ENCODE results near the gene KIF16B. TPM values are rescaled to one million over a fixed set of nuclear protein-coding genes. Genes with fewer than 3 reads are reported as not detected.

Gene KIF16B
- total and polyA plus RNA-seq, 2 experiments from 2014 or later = 6.5 to 11.1 TPM

DNA sequence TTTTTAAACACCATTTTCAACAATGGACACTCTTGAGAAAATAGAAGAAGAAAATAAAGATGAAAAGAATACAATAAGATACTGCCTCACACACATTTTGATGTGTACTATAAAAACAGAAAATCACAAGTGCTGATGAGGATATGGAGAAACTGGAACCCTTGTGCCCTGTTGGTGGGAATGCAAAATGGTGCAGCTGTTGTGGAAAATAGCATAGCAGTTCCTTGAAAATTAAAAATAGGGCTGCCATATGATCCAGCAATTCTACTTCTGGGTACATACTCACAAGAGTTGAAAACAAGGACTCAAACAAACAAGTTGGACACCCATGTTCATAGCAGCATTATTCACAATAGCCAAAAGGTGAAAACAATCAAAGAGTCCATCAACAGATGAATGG, 173.0 kb downstream of the KIF16B start:
- Mint-ChIP-seq H3K4me3 (no peak overlapping the region), H3K9me3 (no peaks in the 10 kb centered on the region), H3K27ac (no peak overlapping the region), H3K36me3 (ENCODE audit: low read depth) (peaks cover 29% of the 10 kb centered on the region), H3K27me3 (ENCODE audit: insufficient read depth, low read depth, poor library complexity) (peaks cover 5% of the 10 kb centered on the region), H3K4me1 (peaks cover 9% of the 10 kb centered on the region)
- DNase-seq (ENCODE audit: low spot score) = no peak
- H3F3A ChIP-seq (replicated peaks; ENCODE audit: low read depth) = no peaks in the 10 kb centered on the region
- H3K27me3 ChIP-seq (ENCODE audit: insufficient read depth) = no peaks in the 10 kb centered on the region
- H4K20me1 ChIP-seq (replicated peaks; ENCODE audit: insufficient read depth) = no peaks in the 10 kb centered on the region
- no peak overlapping the region for H2AFZ ChIP-seq
- no peaks in the 10 kb centered on the region for H3K79me2 ChIP-seq (replicated peaks; ENCODE audit: insufficient read depth)
- no peak overlapping the region for H3K4me2 ChIP-seq
- no peak overlapping the region for H3K4me3 ChIP-seq
- H3K9me2 ChIP-seq (ENCODE audit: insufficient read depth) = peaks cover 17% of the 10 kb centered on the region; the same call in 1 of the 2 replicates
- no peak for ATAC-seq
- TF ChIP-seq JUNB (IDR thresholded peaks at IDR 0.05; ENCODE audit: unreplicated experiment) (no peak), CREB1 (CRISPR knock-in tag; IDR thresholded peaks at IDR 0.05; ENCODE audit: low read depth) (no peak)
- TF ChIP-seq, protein P1, sequence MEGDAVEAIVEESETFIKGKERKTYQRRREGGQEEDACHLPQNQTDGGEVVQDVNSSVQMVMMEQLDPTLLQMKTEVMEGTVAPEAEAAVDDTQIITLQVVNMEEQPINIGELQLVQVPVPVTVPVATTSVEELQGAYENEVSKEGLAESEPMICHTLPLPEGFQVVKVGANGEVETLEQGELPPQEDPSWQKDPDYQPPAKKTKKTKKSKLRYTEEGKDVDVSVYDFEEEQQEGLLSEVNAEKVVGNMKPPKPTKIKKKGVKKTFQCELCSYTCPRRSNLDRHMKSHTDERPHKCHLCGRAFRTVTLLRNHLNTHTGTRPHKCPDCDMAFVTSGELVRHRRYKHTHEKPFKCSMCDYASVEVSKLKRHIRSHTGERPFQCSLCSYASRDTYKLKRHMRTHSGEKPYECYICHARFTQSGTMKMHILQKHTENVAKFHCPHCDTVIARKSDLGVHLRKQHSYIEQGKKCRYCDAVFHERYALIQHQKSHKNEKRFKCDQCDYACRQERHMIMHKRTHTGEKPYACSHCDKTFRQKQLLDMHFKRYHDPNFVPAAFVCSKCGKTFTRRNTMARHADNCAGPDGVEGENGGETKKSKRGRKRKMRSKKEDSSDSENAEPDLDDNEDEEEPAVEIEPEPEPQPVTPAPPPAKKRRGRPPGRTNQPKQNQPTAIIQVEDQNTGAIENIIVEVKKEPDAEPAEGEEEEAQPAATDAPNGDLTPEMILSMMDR (conservative IDR thresholded peaks at IDR 0.05; ENCODE audit: low read depth in 2 of 2) = no peak
- H3K27ac ChIP-seq (ENCODE audit: low read depth) = no peak overlapping the region
- H3K36me3 ChIP-seq (ENCODE audit: insufficient read depth) = no peaks in the 10 kb centered on the region
- H3K4me1 ChIP-seq (ENCODE audit: insufficient read depth) = peaks cover 6% of the 10 kb centered on the region; the same call in 1 of the 2 replicates

DNA sequence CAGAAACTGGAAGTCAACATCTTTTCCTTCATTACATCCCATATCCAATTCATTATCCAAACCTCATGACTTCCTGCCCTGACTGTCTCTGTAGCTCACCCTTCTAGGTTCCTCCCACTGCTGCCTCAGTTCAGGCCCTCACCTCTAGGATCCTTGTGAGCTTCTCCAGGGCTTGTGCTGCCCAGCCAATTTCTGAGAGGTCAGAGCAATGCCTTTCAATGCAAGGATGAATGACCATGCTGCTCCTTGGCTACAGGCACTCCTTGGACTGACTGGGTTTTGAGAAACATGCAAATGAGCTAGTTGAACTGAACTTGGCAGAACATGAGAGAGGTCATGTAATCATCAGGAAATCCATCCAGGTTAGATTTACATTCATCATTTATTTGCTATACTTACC, 173.4 kb downstream of the KIF16B start:
- Histone ChIP-seq H2AFZ (no peak overlapping the region), H3K9me2 (ENCODE audit: insufficient read depth) (peaks cover 18% of the 10 kb centered on the region; the same call in 1 of the 2 replicates), H3K79me2 (replicated peaks; ENCODE audit: insufficient read depth) (no peaks in the 10 kb centered on the region), H3F3A (replicated peaks; ENCODE audit: low read depth) (no peaks in the 10 kb centered on the region), H3K4me3 (no peak overlapping the region), H3K4me1 (ENCODE audit: insufficient read depth) (peaks cover 6% of the 10 kb centered on the region; the same call in 1 of the 2 replicates), H3K27ac (ENCODE audit: low read depth) (no peak overlapping the region), H3K36me3 (ENCODE audit: insufficient read depth) (no peaks in the 10 kb centered on the region), H4K20me1 (replicated peaks; ENCODE audit: insufficient read depth) (no peaks in the 10 kb centered on the region), H3K27me3 (ENCODE audit: insufficient read depth) (no peaks in the 10 kb centered on the region), H3K4me2 (no peak overlapping the region)
- ATAC-seq = no peak
- peaks cover 5% of the 10 kb centered on the region for H3K27me3 Mint-ChIP-seq (ENCODE audit: insufficient read depth, low read depth, poor library complexity)
- DNase-seq (ENCODE audit: low spot score) = no peak
- no peaks in the 10 kb centered on the region for H3K9me3 Mint-ChIP-seq
- peaks cover 28% of the 10 kb centered on the region for H3K36me3 Mint-ChIP-seq (ENCODE audit: low read depth)
- no peak overlapping the region for H3K27ac Mint-ChIP-seq
- peaks cover 9% of the 10 kb centered on the region for H3K4me1 Mint-ChIP-seq
- TF ChIP-seq ZNF114 (CRISPR knock-in tag; IDR thresholded peaks at IDR 0.05) (no peak), STAT1 (IDR thresholded peaks at IDR 0.05; ENCODE audit: unreplicated experiment) (no peak), POLR2AphosphoS5 (IDR thresholded peaks at IDR 0.05; ENCODE audit: low read depth) (no peak), ZNF331 (CRISPR knock-in tag; IDR thresholded peaks at IDR 0.05; ENCODE audit: low read depth) (no peak), JUNB (IDR thresholded peaks at IDR 0.05; ENCODE audit: unreplicated experiment) (no peak), NANOG (IDR thresholded peaks at IDR 0.05; ENCODE audit: borderline replicate concordance) (no peak)
- TF ChIP-seq, protein P2, sequence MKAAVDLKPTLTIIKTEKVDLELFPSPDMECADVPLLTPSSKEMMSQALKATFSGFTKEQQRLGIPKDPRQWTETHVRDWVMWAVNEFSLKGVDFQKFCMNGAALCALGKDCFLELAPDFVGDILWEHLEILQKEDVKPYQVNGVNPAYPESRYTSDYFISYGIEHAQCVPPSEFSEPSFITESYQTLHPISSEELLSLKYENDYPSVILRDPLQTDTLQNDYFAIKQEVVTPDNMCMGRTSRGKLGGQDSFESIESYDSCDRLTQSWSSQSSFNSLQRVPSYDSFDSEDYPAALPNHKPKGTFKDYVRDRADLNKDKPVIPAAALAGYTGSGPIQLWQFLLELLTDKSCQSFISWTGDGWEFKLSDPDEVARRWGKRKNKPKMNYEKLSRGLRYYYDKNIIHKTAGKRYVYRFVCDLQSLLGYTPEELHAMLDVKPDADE (IDR thresholded peaks at IDR 0.05) = no peak
- TF ChIP-seq, protein P3, sequence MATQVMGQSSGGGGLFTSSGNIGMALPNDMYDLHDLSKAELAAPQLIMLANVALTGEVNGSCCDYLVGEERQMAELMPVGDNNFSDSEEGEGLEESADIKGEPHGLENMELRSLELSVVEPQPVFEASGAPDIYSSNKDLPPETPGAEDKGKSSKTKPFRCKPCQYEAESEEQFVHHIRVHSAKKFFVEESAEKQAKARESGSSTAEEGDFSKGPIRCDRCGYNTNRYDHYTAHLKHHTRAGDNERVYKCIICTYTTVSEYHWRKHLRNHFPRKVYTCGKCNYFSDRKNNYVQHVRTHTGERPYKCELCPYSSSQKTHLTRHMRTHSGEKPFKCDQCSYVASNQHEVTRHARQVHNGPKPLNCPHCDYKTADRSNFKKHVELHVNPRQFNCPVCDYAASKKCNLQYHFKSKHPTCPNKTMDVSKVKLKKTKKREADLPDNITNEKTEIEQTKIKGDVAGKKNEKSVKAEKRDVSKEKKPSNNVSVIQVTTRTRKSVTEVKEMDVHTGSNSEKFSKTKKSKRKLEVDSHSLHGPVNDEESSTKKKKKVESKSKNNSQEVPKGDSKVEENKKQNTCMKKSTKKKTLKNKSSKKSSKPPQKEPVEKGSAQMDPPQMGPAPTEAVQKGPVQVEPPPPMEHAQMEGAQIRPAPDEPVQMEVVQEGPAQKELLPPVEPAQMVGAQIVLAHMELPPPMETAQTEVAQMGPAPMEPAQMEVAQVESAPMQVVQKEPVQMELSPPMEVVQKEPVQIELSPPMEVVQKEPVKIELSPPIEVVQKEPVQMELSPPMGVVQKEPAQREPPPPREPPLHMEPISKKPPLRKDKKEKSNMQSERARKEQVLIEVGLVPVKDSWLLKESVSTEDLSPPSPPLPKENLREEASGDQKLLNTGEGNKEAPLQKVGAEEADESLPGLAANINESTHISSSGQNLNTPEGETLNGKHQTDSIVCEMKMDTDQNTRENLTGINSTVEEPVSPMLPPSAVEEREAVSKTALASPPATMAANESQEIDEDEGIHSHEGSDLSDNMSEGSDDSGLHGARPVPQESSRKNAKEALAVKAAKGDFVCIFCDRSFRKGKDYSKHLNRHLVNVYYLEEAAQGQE (IDR thresholded peaks at IDR 0.05; ENCODE audit: unreplicated experiment) = no peak
- no peak overlapping the region for H3K4me3 Mint-ChIP-seq

All from GM23338 (cell line).